Fibroblast of pulmonary artery (primary cell): ENCODE results near the gene DNAJB13.
A peak's percentile ranks its signal among the peaks of the same experiment; 100 is the strongest.

Source experiments
- DNase-seq: peaks from one replicate; pipeline ENCODE4 v3.0.0-alpha.2; 2010; ENCODE audit warnings: low read depth
- H3K4me3 ChIP-seq: replicated peaks from 2 replicates; pipeline ENCODE4 v1.5.1; 2011; ENCODE audit warnings: low read depth, mild to moderate bottlenecking, control low read depth, low read length, moderate library complexity
- TF ChIP-seq, protein P1 (sequence below): IDR thresholded peaks from 2 replicates; pipeline ENCODE4 v1.5.1; 2011; ENCODE audit warnings: mild to moderate bottlenecking, control low read depth, low read length, inconsistent platforms; ENCODE audit errors: missing control alignments

Gene DNAJB13

DNA sequence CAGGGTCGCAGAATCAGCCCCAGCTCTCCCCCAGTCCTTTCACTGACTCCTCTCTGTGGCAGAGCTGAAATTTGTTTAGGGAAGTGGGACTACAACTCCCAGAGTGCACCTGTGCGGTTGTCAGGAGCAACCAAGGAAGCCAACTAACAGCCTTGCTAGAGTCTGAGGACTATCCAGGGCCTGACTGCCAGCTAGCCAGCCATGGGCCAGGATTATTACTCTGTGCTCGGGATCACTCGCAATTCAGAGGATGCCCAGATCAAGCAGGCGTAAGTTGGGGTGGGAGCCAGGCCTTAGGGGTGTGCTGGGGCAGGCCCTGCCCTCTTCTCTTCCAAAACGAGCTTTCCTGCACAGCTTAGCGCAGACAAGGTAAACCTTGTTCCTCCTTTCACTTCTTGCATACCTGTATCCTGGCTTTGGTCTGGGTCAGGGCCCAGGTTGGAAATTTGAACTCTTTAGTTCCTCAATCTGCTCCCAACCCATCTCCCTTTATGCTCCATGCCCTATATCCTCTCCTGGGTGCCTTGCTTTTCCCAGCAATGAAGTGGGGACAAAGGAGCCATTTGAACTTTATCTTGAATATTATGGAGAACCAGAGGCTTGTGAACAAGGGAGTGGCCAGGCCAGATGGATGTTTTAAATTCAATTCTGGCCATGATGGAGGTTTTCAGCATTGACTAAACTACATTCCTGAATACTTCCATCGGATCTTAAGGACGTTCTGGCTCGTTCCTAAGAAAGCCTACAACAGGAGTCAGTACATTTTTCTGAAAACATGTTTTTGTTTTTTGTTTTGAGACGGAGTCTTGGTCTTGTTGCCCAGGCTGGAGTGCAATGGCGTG is at the start of gene DNAJB13:
Gene DNAJB13, plus strand, starts transcription at position 158 of the 842 bp plus-strand sequence. Its CDS starts 44 bp downstream, at position 202.
- no peak within 1 kb of the TSS for H3K4me3 ChIP-seq
- DNase-seq: peak; percentile 58
- TF ChIP-seq, protein P1, sequence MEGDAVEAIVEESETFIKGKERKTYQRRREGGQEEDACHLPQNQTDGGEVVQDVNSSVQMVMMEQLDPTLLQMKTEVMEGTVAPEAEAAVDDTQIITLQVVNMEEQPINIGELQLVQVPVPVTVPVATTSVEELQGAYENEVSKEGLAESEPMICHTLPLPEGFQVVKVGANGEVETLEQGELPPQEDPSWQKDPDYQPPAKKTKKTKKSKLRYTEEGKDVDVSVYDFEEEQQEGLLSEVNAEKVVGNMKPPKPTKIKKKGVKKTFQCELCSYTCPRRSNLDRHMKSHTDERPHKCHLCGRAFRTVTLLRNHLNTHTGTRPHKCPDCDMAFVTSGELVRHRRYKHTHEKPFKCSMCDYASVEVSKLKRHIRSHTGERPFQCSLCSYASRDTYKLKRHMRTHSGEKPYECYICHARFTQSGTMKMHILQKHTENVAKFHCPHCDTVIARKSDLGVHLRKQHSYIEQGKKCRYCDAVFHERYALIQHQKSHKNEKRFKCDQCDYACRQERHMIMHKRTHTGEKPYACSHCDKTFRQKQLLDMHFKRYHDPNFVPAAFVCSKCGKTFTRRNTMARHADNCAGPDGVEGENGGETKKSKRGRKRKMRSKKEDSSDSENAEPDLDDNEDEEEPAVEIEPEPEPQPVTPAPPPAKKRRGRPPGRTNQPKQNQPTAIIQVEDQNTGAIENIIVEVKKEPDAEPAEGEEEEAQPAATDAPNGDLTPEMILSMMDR: no peak

DNA sequence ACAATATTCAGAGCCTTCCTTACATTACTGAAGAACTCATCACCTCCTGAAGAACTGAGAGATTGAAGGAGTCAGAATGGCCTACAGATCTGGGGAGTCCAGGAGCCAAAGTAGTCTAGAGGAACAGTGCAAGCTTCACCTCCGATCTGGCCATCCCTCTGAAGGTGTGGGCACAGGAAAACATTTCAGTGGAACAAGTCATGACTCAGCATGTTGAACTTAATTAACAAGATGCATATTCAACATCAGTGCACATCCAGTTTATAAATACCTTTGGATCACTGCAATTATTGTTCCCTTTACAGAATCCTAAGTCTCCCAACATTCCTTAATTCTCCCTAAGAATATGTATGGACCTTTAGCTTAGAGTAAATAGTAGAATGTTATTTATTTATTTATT is 48.5 kb upstream of the DNAJB13 start:
- TF ChIP-seq, protein P1: no peak
- DNase-seq: no peak
- no peak overlapping the region for H3K4me3 ChIP-seq

GRCh38 chr11:73907191-73907590 is 43.6 kb upstream of the DNAJB13 start:
- DNase-seq: peak; percentile 23
- TF ChIP-seq, protein P1: peak; percentile 16
- H3K4me3 ChIP-seq: no peak overlapping the region

DNA sequence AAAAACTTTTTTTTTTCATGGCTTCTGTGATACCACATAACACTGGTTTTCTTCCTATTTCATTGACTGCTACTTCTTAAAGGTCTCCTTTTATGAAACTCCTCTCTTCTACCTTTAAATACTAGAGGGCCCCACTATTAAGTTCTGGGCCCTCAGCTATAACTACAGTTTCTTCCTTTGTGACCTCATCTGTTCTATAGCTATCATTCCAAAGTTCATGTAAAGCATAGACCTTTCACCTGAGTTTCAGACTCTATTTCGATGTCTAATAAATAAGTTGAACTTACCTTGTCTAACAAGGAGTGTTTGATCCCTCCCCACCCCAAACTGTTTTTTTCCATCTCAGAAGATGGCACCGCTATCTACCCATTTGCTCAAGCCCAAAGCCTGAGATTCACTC is 38.8 kb upstream of the DNAJB13 start:
- TF ChIP-seq, protein P1: no peak
- no peak for DNase-seq
- no peak overlapping the region for H3K4me3 ChIP-seq

DNA sequence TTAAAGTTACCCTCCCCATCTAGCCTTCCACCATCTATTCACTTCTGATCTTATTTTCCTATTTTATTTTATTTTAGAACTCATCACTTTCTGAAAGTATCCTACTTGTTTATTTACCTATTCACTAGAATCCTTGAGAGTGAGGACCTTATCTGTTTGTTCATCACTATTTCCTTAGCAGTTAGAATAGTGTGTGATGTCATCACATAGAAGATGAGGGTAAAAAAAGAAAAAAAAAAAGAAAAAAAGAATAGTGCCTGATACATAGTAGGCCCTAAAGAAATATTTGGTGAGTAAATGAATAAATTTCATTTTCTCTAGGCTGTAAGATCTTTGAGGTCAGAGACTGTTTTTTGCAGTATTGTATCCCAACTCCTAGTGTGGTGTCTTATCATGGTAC is 37.4 kb upstream of the DNAJB13 start:
- no peak for DNase-seq
- TF ChIP-seq, protein P1: no peak

GRCh38 chr11:73914284-73914683 is 36.5 kb upstream of the DNAJB13 start:
- no peak overlapping the region for H3K4me3 ChIP-seq
- no peak for DNase-seq
- TF ChIP-seq, protein P1: no peak

More for the DNA sequence above, 37.4 kb upstream of the DNAJB13 start:
- H3K4me3 ChIP-seq: no peak overlapping the region

GRCh38 chr11:73916435-73916834 is 34.4 kb upstream of the DNAJB13 start:
- TF ChIP-seq, protein P1: no peak
- H3K4me3 ChIP-seq: no peak overlapping the region
- DNase-seq: peak; percentile 7
